HG02588 (cell line): ENCODE data around the gene KLK3.

Experiments
- ATAC-seq: cut with Tn5 transposase; IDR thresholded peaks from one replicate; pipeline ENCODE4 v1.9.1; 2021; ENCODE audit warnings: mild to moderate bottlenecking, moderate library complexity; ENCODE audit not compliant: unreplicated experiment

KLK3 gene

GRCh38 chr19:50830266-50831025 lies 24.3 kb upstream of the KLK3 start:
- ATAC-seq, result no peak

- no peak for ATAC-seq
Measured at GRCh38 chr19:50831026-50831396, 23.7 kb upstream of the KLK3 start.

GRCh38 chr19:50832666-50833065 lies 22.0 kb upstream of the KLK3 start:
- no peak for ATAC-seq

GRCh38 chr19:50833117-50833801 lies 21.5 kb upstream of the KLK3 start, which contains the start of gene KLK15:
Gene KLK15 (minus strand): TSS chr19:50833574. CDS start chr19:50831492, 2,082 bp downstream.
- no peak for ATAC-seq

GRCh38 chr19:50833802-50834167 lies 20.9 kb upstream of the KLK3 start:
- no peak for ATAC-seq

- no peak for ATAC-seq
Measured at GRCh38 chr19:50835103-50835784, 19.5 kb upstream of the KLK3 start.

GRCh38 chr19:50835785-50836542 lies 18.8 kb upstream of the KLK3 start:
- peak; percentile 77 for ATAC-seq

- ATAC-seq, result no peak
Measured at GRCh38 chr19:50836543-50837195, 18.0 kb upstream of the KLK3 start.

GRCh38 chr19:50837300-50837699 lies 17.4 kb upstream of the KLK3 start:
- ATAC-seq, result no peak

- no peak for ATAC-seq
Measured at GRCh38 chr19:50838239-50838638, 16.5 kb upstream of the KLK3 start.

- no peak for ATAC-seq
Measured at GRCh38 chr19:50839712-50840655, 14.7 kb upstream of the KLK3 start.

- no peak for ATAC-seq
Measured at GRCh38 chr19:50842130-50842529, 12.6 kb upstream of the KLK3 start.

GRCh38 chr19:50843205-50843604 lies 11.5 kb upstream of the KLK3 start:
- ATAC-seq, result no peak

GRCh38 chr19:50843701-50844221 lies 11.0 kb upstream of the KLK3 start:
- ATAC-seq, result no peak

- ATAC-seq, result no peak
Measured at GRCh38 chr19:50844296-50844935, 10.3 kb upstream of the KLK3 start.

GRCh38 chr19:50850738-50851137 lies 4.0 kb upstream of the KLK3 start:
- no peak for ATAC-seq

GRCh38 chr19:50851620-50852019 lies 3.1 kb upstream of the KLK3 start:
- ATAC-seq, result no peak

GRCh38 chr19:50857366-50857765 lies 2.7 kb downstream of the KLK3 start:
- ATAC-seq, result no peak

GRCh38 chr19:50858886-50859285 lies 4.2 kb downstream of the KLK3 start:
- no peak for ATAC-seq
